LNCAP (cell line): ENCODE data around the gene GJB2.
A peak's percentile ranks its signal among the peaks of the same experiment; 100 is the strongest.

ENCODE experiments used
- CTCF ChIP-seq: fragments of 450-650 bp; IDR thresholded peaks from 2 replicates; pipeline ENCODE4 v1.5.1; 2017; ENCODE audit warnings: mild to moderate bottlenecking

The GJB2 gene

GRCh38 chr13:20190481-20191310, 2.0 kb downstream of the GJB2 start:
- TF ChIP-seq CTCF, result no peak

GRCh38 chr13:20190076-20190475, 2.7 kb downstream of the GJB2 start:
- no peak for TF ChIP-seq CTCF

- TF ChIP-seq CTCF, result no peak
These were observed 3.8 kb downstream of the GJB2 start for GRCh38 chr13:20188667-20189553.

- TF ChIP-seq CTCF, result no peak
These were observed 6.0 kb downstream of the GJB2 start for GRCh38 chr13:20186771-20187170.

- no peak for TF ChIP-seq CTCF
These were observed 7.2 kb downstream of the GJB2 start for GRCh38 chr13:20185366-20186056.

GRCh38 chr13:20182231-20182846, 10.4 kb downstream of the GJB2 start:
- peak; percentile 72 for TF ChIP-seq CTCF

- TF ChIP-seq CTCF, result no peak
These were observed 11.6 kb downstream of the GJB2 start for GRCh38 chr13:20181188-20181587.
